Thyroid gland (tissue), 4 donors: ENCODE measurements around the gene ANKLE2.

Experiments used
- POLR2A ChIP-seq, 2 donors: fragments of 450-650 bp; IDR thresholded peaks; one replicate each; pipeline ENCODE4 v1.6.1; 2017; ENCODE audit warnings: antibody characterized with exemption in 2 of 2, mild to moderate bottlenecking in 2 of 2, moderate library complexity in 1 of 2
- TF ChIP-seq, protein P1 (sequence below), 6 experiments: fragments of 200-600 bp in 3 of 6; fragments of 450-650 bp in 3 of 6; sonication (generic) in 3 of 6; IDR thresholded peaks; one replicate each; pipeline ENCODE4 v1.5.1; 2016 to 2019; ENCODE audit warnings: antibody characterized with exemption in 6 of 6, mild to moderate bottlenecking in 2 of 6, inconsistent platforms in 1 of 6, moderate library complexity in 1 of 6

DNA sequence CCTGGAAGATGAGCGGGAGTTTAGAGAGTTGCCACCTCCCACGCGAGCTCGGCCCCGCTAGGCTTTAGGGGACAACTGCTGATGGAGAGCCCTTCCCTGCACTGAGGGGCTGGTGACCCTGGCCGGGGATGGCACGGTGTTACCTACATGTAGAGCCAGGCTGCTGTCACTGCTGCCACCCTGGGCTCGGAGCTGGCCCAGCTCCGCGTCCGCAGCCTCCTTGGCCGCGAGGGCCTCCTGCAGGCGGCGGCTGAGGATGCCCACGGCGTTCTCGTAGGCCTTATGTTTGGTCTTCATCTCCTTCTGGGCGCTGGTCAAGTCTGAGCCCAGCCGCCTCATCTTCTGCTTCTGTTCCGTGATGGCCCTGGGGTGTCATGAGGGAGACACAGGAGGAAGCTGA is 24.6 kb upstream of the ANKLE2 start:
- TF ChIP-seq, protein P1, sequence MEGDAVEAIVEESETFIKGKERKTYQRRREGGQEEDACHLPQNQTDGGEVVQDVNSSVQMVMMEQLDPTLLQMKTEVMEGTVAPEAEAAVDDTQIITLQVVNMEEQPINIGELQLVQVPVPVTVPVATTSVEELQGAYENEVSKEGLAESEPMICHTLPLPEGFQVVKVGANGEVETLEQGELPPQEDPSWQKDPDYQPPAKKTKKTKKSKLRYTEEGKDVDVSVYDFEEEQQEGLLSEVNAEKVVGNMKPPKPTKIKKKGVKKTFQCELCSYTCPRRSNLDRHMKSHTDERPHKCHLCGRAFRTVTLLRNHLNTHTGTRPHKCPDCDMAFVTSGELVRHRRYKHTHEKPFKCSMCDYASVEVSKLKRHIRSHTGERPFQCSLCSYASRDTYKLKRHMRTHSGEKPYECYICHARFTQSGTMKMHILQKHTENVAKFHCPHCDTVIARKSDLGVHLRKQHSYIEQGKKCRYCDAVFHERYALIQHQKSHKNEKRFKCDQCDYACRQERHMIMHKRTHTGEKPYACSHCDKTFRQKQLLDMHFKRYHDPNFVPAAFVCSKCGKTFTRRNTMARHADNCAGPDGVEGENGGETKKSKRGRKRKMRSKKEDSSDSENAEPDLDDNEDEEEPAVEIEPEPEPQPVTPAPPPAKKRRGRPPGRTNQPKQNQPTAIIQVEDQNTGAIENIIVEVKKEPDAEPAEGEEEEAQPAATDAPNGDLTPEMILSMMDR (IDR thresholded peaks at IDR 0.05) = no peak
- TF ChIP-seq POLR2A (IDR thresholded peaks at IDR 0.05) = no peak
